ENCODE data around the gene PKP4. TPM values are rescaled to one million over a fixed set of nuclear protein-coding genes. Genes with fewer than 3 reads are reported as not detected.

Gene PKP4
- total RNA-seq, 2 experiments from 2014 or later: 33.7 to 38.7 TPM

GRCh38 chr2:158589303-158589702 is 132.6 kb downstream of the PKP4 start:
- ATAC-seq (no peak), DNase-seq (no peak)
- Mint-ChIP-seq H3K9me3 (no peaks in the 10 kb centered on the region), H3K4me1 (ENCODE audit: low read depth) (peaks cover 2% of the 10 kb centered on the region), H3K4me3 (no peak overlapping the region), H3K27me3 (no peaks in the 10 kb centered on the region), H3K36me3 (ENCODE audit: low read depth) (no peaks in the 10 kb centered on the region), H3K27ac (no peak overlapping the region)
- POLR2A ChIA-PET: no interaction called here
- CTCF ChIA-PET: no interaction called here
- TF ChIP-seq CTCF (IDR thresholded peaks at IDR 0.05): no peak
- intact Hi-C loops (cut with micrococcal nuclease): no loop called here

- ChIA-PET POLR2A (no interaction called here), CTCF (no interaction called here)
- H3K4me3 Mint-ChIP-seq: no peak overlapping the region
- no peaks in the 10 kb centered on the region for H3K36me3 Mint-ChIP-seq (ENCODE audit: low read depth)
- DNase-seq (no peak), ATAC-seq (no peak)
- H3K27me3 Mint-ChIP-seq: no peaks in the 10 kb centered on the region
- H3K27ac Mint-ChIP-seq: no peak overlapping the region
- no peaks in the 10 kb centered on the region for H3K4me1 Mint-ChIP-seq (ENCODE audit: low read depth)
- no peaks in the 10 kb centered on the region for H3K9me3 Mint-ChIP-seq
- intact Hi-C loops (cut with micrococcal nuclease): no loop called here
- no peak for TF ChIP-seq CTCF (IDR thresholded peaks at IDR 0.05)
Measured at GRCh38 chr2:158598862-158599517, 142.2 kb downstream of the PKP4 start.

- DNase-seq (no peak), ATAC-seq (no peak)
- H3K4me1 Mint-ChIP-seq (ENCODE audit: low read depth): no peaks in the 10 kb centered on the region
- ChIA-PET CTCF (no interaction called here), POLR2A (no interaction called here)
- no peaks in the 10 kb centered on the region for H3K36me3 Mint-ChIP-seq (ENCODE audit: low read depth)
- H3K27me3 Mint-ChIP-seq: no peaks in the 10 kb centered on the region
- H3K4me3 Mint-ChIP-seq: no peak overlapping the region
- no peaks in the 10 kb centered on the region for H3K9me3 Mint-ChIP-seq
- intact Hi-C loops (cut with micrococcal nuclease): no loop called here
- TF ChIP-seq CTCF (IDR thresholded peaks at IDR 0.05): no peak
- H3K27ac Mint-ChIP-seq: no peak overlapping the region
Measured at GRCh38 chr2:158599609-158600008, 142.9 kb downstream of the PKP4 start.

GRCh38 chr2:158600155-158600802 is 143.5 kb downstream of the PKP4 start:
- intact Hi-C loops (cut with micrococcal nuclease): no loop called here
- Mint-ChIP-seq H3K4me3 (no peak overlapping the region), H3K4me1 (ENCODE audit: low read depth) (no peaks in the 10 kb centered on the region), H3K27me3 (no peaks in the 10 kb centered on the region), H3K27ac (no peak overlapping the region), H3K36me3 (ENCODE audit: low read depth) (no peaks in the 10 kb centered on the region), H3K9me3 (no peaks in the 10 kb centered on the region)
- ChIA-PET CTCF (no interaction called here), POLR2A (no interaction called here)
- DNase-seq (no peak), ATAC-seq (no peak)
- TF ChIP-seq CTCF (IDR thresholded peaks at IDR 0.05): no peak

GRCh38 chr2:158602027-158602426 is 145.3 kb downstream of the PKP4 start:
- TF ChIP-seq CTCF (IDR thresholded peaks at IDR 0.05): no peak
- Mint-ChIP-seq H3K9me3 (no peaks in the 10 kb centered on the region), H3K4me1 (ENCODE audit: low read depth) (no peaks in the 10 kb centered on the region), H3K27me3 (no peaks in the 10 kb centered on the region), H3K27ac (no peak overlapping the region), H3K36me3 (ENCODE audit: low read depth) (no peaks in the 10 kb centered on the region), H3K4me3 (no peak overlapping the region)
- ChIA-PET CTCF (no interaction called here), POLR2A (no interaction called here)
- ATAC-seq: no peak
- intact Hi-C loops (cut with micrococcal nuclease): no loop called here
- no peak for DNase-seq

Data from activated CD8-positive, alpha-beta T cell treated with anti-CD3 and anti-CD28 coated beads for 36 hours (primary cell).